Measurements from ENCODE around the gene CASP6.

GRCh38 chr4:109702950-109703663 is at the start of gene CASP6:
- TF ChIP-seq CTCF (IDR thresholded peaks at IDR 0.05) (peak; percentile 70), ZFX (IDR thresholded peaks at IDR 0.05; ENCODE audit: borderline replicate concordance) (no peak)
